ENCODE results near the gene EFCAB8.

DNA sequence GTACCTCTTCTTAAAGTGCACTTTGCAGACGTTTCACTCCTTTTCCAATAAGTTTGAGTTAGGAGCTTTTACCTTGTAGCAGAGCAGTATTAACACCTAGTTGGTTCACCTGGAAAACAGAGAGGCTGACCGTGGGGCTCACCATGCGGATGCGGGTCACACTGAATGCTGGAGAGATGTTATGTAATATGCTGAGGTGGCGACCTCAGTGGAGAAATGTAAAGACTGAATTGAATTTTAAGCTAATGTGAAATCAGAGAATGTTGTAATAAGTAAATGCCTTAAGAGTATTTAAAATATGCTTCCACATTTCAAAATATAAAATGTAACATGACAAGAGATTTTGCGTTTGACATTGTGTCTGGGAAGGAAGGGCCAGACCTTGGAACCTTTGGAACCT lies 9.9 kb upstream of the EFCAB8 start:
- TF ChIP-seq, protein P1, sequence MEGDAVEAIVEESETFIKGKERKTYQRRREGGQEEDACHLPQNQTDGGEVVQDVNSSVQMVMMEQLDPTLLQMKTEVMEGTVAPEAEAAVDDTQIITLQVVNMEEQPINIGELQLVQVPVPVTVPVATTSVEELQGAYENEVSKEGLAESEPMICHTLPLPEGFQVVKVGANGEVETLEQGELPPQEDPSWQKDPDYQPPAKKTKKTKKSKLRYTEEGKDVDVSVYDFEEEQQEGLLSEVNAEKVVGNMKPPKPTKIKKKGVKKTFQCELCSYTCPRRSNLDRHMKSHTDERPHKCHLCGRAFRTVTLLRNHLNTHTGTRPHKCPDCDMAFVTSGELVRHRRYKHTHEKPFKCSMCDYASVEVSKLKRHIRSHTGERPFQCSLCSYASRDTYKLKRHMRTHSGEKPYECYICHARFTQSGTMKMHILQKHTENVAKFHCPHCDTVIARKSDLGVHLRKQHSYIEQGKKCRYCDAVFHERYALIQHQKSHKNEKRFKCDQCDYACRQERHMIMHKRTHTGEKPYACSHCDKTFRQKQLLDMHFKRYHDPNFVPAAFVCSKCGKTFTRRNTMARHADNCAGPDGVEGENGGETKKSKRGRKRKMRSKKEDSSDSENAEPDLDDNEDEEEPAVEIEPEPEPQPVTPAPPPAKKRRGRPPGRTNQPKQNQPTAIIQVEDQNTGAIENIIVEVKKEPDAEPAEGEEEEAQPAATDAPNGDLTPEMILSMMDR (IDR thresholded peaks at IDR 0.05; ENCODE audit: low read length), result no peak
- TF ChIP-seq EZH2phosphoT487 (IDR thresholded peaks at IDR 0.05; ENCODE audit: low read length), result no peak
- no peak for TF ChIP-seq EZH2 (optimal IDR thresholded peaks at IDR 0.05; ENCODE audit: low read depth, low read length)
